ENCODE results near the gene CD164L2.
"Not testable (repeated sequence)": the region's sequence is repeated elsewhere in the genome, so short reads cannot be mapped to it uniquely, and the experiment has no call there.

Gene CD164L2

GRCh38 chr1:27403931-27404330, 20.8 kb upstream of the CD164L2 start:
- DNase-seq = no peak

- no peak for DNase-seq
Measured at GRCh38 chr1:27403065-27403726, 20.1 kb upstream of the CD164L2 start.

GRCh38 chr1:27402349-27402754, 19.2 kb upstream of the CD164L2 start:
- no peak for DNase-seq

GRCh38 chr1:27400963-27401341, 17.8 kb upstream of the CD164L2 start:
- no peak for DNase-seq

- no peak for DNase-seq
Measured at GRCh38 chr1:27400082-27400962, 17.2 kb upstream of the CD164L2 start.

- no peak for DNase-seq
Measured at GRCh38 chr1:27399251-27400025, 16.3 kb upstream of the CD164L2 start.

- no peak for DNase-seq
Measured at GRCh38 chr1:27398405-27399149, 15.4 kb upstream of the CD164L2 start.

GRCh38 chr1:27397749-27398148, 14.6 kb upstream of the CD164L2 start:
- DNase-seq = no peak

GRCh38 chr1:27397110-27397509, 14.0 kb upstream of the CD164L2 start:
- DNase-seq = no peak

GRCh38 chr1:27395441-27396195, 12.5 kb upstream of the CD164L2 start:
- peak; percentile 70 for DNase-seq

- DNase-seq = no peak
Measured at GRCh38 chr1:27394925-27395324, 11.8 kb upstream of the CD164L2 start.

GRCh38 chr1:27394282-27394658, 11.1 kb upstream of the CD164L2 start:
- DNase-seq = no peak

- DNase-seq = no peak
Measured at GRCh38 chr1:27393641-27394281, 10.6 kb upstream of the CD164L2 start.

- DNase-seq = no peak
Measured at GRCh38 chr1:27392778-27393635, 9.9 kb upstream of the CD164L2 start.

GRCh38 chr1:27392096-27392777, 9.1 kb upstream of the CD164L2 start, which contains the start of gene GPR3:
GPR3 (plus strand) TSS chr1:27392622; CDS start chr1:27393799, 1,177 bp downstream.
- DNase-seq = peak; percentile 89

GRCh38 chr1:27391511-27392095, 8.5 kb upstream of the CD164L2 start:
- DNase-seq = no peak

- peak; percentile 60 for DNase-seq
Measured at GRCh38 chr1:27388337-27389005, 5.3 kb upstream of the CD164L2 start.

- DNase-seq = not testable (repeated sequence)
Measured at GRCh38 chr1:27384797-27385196, 1.7 kb upstream of the CD164L2 start.

GRCh38 chr1:27383661-27384060, 528 bp upstream of the CD164L2 start:
- DNase-seq = no peak

Measured in stimulated activated naive CD4-positive, alpha-beta T cell treated with Interleukin-2 at 50 U/mL for 16 hours (primary cell).